ENCODE results near the gene SH3GLB2. TPM values are rescaled to one million over a fixed set of nuclear protein-coding genes. Genes with fewer than 3 reads are reported as not detected.

The SH3GLB2 gene
- 30.9 and 39.3 TPM in 2 replicates for total RNA-seq

DNA sequence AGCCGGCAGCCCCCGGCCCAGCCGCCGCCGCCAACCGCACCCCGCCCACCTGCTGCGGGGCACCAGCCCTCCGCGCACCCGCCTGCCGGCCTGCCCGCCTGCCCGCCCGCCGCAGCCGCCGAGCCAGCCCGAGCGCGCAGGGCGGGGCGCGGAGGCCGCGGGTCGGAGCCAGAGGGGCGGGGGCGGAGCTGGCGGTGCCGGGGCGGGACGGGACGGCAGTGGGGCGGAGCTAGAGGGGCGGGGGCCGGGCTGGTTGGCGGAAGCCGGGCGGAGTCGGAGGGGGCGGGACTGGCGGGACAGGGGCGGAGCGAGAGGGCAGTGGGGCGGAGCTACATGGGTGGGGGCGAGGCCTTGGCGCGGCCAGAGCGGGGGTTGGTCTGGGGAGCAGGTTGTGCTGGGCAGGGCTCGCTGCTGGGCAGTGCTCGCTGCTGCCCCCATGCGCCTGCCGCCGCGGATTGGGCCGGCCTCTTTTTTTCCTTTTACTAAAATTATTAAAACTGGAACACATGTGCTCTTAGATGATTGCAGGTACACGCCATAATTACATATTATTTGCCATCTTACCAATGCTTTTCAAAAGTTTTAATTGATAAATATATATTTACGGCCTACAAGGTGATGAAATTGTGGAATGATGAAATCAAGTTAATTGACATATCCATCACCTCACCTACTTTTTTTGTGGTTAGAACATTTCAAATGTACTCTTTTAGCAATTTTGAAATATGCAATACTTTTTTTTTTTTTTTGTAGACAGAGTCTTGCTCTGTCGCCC, at the start of gene SH3GLB2:
Gene SH3GLB2, minus strand, starts transcription at position 140 of the 775 bp plus-strand sequence. CDS start 177 bp downstream, outside the sequence.
- peak; percentile 76 for TF ChIP-seq CTCF (IDR thresholded peaks at IDR 0.05; ENCODE audit: insufficient read depth, low read depth, low read length)
- H3K4me3 ChIP-seq (ENCODE audit: low read depth, low read length), result peak within 1 kb of the TSS; percentile 74
- peak; percentile 98 for DNase-seq (ENCODE audit: low read depth)

DNA sequence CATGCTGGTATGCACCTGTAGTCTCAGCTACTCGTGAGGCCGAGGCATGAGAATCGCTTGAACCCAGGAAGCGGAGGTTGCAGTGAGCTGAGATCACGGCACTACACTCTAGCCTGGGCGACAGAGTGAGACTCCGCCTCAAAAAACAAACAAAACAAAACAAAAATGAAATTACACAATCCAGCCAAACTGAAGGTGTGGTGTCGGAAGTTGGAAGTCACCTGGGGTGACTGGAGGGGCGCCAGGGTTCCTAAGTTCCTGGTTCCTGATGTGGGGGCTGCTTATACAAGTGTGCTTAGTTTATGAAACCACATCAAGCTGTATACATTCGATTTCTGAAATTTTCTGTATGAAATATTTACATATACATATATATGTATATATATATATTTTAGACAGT, 49.1 kb upstream of the SH3GLB2 start:
- TF ChIP-seq CTCF (IDR thresholded peaks at IDR 0.05; ENCODE audit: insufficient read depth, low read depth, low read length), result no peak
- no peak overlapping the region for H3K4me3 ChIP-seq (ENCODE audit: low read depth, low read length)
- no peak for DNase-seq (ENCODE audit: low read depth)

DNA sequence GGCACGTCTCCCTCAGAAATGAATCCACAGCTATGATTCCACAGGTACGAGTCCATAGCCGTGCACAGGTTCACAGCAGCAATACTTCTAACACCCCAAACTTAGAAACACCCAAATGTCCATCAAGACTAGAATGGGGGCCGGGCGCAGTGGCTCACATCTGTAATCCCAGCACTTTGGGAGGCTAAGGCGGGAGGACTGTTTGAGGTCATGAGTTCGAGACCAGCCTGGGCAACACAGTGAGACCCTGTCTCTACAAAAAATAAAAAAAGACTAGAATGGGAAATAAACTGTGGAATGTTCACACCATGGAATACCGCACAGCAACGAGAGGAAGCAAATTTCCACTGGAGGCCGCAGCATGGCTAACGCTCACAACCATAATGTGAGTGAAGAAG, 48.5 kb upstream of the SH3GLB2 start:
- no peak for DNase-seq (ENCODE audit: low read depth)
- no peak for TF ChIP-seq CTCF (IDR thresholded peaks at IDR 0.05; ENCODE audit: insufficient read depth, low read depth, low read length)

GRCh38 chr9:129075996-129076639, 48.0 kb upstream of the SH3GLB2 start:
- H3K4me3 ChIP-seq (ENCODE audit: low read depth, low read length), result no peak overlapping the region
- DNase-seq (ENCODE audit: low read depth), result no peak

More for the DNA sequence above, 48.5 kb upstream of the SH3GLB2 start:
- H3K4me3 ChIP-seq (ENCODE audit: low read depth, low read length), result no peak overlapping the region

GRCh38 chr9:129074106-129074505, 46.0 kb upstream of the SH3GLB2 start:
- no peak for TF ChIP-seq CTCF (IDR thresholded peaks at IDR 0.05; ENCODE audit: insufficient read depth, low read depth, low read length)
- no peak overlapping the region for H3K4me3 ChIP-seq (ENCODE audit: low read depth, low read length)
- DNase-seq (ENCODE audit: low read depth), result no peak

More at GRCh38 chr9:129075996-129076639, 48.0 kb upstream of the SH3GLB2 start:
- TF ChIP-seq CTCF (IDR thresholded peaks at IDR 0.05; ENCODE audit: insufficient read depth, low read depth, low read length), result no peak

DNA sequence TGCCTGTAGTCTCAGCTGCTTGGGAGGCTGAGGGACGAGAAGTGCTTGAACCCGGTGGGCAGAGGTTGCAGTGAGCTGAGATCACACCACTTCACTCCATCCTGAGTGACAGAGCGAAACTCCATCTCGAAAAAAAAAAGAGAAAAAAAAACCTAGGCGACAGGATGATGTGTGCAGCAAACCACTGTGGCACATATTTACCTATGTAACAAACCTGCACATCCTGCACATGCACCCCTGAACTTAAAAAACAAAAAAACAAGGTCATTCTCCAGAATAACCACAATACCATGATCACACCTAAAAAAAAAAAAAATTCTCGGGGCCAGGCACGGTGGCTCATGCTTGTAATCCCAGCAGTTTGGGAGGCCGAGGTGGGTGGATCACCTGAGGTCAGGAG, 45.3 kb upstream of the SH3GLB2 start:
- H3K4me3 ChIP-seq (ENCODE audit: low read depth, low read length), result no peak overlapping the region
- TF ChIP-seq CTCF (IDR thresholded peaks at IDR 0.05; ENCODE audit: insufficient read depth, low read depth, low read length), result no peak
- DNase-seq (ENCODE audit: low read depth), result no peak

Measured in fibroblast of villous mesenchyme (primary cell).